Measurements from ENCODE around the gene AANAT.

DNA sequence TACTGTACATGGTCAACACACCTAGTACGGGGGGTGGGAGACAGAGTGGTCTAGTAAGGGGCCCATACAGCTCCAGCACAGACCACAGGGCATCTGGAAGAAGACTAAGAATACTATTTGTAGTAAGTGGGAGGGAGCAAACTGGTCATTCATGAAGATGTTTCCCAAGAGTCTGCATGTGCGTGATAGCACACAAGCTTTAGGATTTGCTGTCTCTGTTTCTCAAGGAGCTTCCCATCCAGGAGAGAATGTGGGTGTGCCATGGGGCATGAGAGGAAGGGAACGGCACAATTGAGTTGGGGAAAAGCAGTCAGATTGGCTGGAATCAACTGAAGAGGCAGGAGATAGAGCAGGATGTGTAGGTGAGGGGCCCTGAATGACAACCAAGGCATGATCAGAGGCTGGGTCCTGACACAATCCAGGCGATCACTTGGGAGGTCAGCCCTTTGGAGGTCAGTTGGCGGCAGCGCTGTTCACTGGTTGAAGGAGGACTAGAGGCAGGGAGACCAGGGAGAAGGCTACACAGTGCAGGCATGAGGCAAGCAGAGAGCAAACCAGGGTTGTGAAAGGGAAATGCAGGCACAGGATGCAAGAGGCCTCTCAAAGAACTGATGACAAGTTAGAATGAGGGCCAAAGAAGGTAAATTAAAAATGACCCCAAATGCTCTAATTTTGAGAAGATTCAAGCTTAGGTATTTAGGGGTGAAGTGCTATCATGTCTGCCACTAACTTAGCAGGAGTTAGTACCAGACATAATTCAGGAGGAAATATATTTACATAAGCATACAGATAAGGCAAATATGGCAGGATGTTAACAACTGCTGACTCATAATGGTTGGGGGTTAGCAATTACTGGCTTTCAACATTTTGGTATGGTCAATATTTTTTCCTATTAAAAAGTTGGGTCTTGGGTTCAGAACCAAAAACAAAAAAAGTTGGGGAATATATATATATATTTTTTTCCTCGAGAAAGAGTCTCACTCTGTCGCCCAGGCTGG is 24.8 kb upstream of the AANAT start:
- no peak for TF ChIP-seq BACH2 (CRISPR knock-in tag; IDR thresholded peaks at IDR 0.05; ENCODE audit: borderline replicate concordance)
- TF ChIP-seq ZNF70 (CRISPR knock-in tag; IDR thresholded peaks at IDR 0.05), result no peak
- no peak for TF ChIP-seq CSDC2 (CRISPR knock-in tag; IDR thresholded peaks at IDR 0.05)
- no peak for TF ChIP-seq RARB (CRISPR knock-in tag; IDR thresholded peaks at IDR 0.05)
- TF ChIP-seq GLIS3 (CRISPR knock-in tag; IDR thresholded peaks at IDR 0.05), result no peak
- no peak for TF ChIP-seq PPARA (CRISPR knock-in tag; IDR thresholded peaks at IDR 0.05; ENCODE audit: borderline replicate concordance)
- TF ChIP-seq, protein P1, sequence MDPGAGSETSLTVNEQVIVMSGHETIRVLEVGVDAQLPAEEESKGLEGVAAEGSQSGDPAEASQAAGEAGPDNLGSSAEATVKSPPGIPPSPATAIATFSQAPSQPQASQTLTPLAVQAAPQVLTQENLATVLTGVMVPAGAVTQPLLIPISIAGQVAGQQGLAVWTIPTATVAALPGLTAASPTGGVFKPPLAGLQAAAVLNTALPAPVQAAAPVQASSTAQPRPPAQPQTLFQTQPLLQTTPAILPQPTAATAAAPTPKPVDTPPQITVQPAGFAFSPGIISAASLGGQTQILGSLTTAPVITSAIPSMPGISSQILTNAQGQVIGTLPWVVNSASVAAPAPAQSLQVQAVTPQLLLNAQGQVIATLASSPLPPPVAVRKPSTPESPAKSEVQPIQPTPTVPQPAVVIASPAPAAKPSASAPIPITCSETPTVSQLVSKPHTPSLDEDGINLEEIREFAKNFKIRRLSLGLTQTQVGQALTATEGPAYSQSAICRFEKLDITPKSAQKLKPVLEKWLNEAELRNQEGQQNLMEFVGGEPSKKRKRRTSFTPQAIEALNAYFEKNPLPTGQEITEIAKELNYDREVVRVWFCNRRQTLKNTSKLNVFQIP (CRISPR knock-in tag; IDR thresholded peaks at IDR 0.05; ENCODE audit: borderline replicate concordance, low read depth), result no peak
- TF ChIP-seq ZFP3 (CRISPR knock-in tag; IDR thresholded peaks at IDR 0.05), result no peak
- TF ChIP-seq, protein P2, sequence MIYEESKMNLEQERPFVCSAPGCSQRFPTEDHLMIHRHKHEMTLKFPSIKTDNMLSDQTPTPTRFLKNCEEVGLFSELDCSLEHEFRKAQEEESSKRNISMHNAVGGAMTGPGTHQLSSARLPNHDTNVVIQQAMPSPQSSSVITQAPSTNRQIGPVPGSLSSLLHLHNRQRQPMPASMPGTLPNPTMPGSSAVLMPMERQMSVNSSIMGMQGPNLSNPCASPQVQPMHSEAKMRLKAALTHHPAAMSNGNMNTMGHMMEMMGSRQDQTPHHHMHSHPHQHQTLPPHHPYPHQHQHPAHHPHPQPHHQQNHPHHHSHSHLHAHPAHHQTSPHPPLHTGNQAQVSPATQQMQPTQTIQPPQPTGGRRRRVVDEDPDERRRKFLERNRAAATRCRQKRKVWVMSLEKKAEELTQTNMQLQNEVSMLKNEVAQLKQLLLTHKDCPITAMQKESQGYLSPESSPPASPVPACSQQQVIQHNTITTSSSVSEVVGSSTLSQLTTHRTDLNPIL (CRISPR knock-in tag; IDR thresholded peaks at IDR 0.05; ENCODE audit: low read depth), result no peak
- TF ChIP-seq ISL1 (CRISPR knock-in tag; IDR thresholded peaks at IDR 0.05), result no peak
- no peak for TF ChIP-seq ZNF8 (CRISPR knock-in tag; IDR thresholded peaks at IDR 0.05)
- TF ChIP-seq TOX (CRISPR knock-in tag; IDR thresholded peaks at IDR 0.05; ENCODE audit: borderline replicate concordance), result no peak
- TF ChIP-seq, protein P3, sequence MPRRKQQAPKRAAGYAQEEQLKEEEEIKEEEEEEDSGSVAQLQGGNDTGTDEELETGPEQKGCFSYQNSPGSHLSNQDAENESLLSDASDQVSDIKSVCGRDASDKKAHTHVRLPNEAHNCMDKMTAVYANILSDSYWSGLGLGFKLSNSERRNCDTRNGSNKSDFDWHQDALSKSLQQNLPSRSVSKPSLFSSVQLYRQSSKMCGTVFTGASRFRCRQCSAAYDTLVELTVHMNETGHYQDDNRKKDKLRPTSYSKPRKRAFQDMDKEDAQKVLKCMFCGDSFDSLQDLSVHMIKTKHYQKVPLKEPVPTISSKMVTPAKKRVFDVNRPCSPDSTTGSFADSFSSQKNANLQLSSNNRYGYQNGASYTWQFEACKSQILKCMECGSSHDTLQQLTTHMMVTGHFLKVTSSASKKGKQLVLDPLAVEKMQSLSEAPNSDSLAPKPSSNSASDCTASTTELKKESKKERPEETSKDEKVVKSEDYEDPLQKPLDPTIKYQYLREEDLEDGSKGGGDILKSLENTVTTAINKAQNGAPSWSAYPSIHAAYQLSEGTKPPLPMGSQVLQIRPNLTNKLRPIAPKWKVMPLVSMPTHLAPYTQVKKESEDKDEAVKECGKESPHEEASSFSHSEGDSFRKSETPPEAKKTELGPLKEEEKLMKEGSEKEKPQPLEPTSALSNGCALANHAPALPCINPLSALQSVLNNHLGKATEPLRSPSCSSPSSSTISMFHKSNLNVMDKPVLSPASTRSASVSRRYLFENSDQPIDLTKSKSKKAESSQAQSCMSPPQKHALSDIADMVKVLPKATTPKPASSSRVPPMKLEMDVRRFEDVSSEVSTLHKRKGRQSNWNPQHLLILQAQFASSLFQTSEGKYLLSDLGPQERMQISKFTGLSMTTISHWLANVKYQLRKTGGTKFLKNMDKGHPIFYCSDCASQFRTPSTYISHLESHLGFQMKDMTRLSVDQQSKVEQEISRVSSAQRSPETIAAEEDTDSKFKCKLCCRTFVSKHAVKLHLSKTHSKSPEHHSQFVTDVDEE (CRISPR knock-in tag; IDR thresholded peaks at IDR 0.05), result no peak

All from SK-N-SH treated with all-trans-retinoic acid at 6 μM for 48 hours (cell line).